MV-4-11 (cell line): ENCODE results near the gene ATP8A2.
"Not testable (repeated sequence)": the region's sequence is repeated elsewhere in the genome, so short reads cannot be mapped to it uniquely, and the experiment has no call there.

ENCODE experiments used
- DNase-seq: peaks from one replicate; lab custom pipeline; 2025; lab: John Stamatoyannopoulos, UW

ATP8A2 gene

GRCh38 chr13:26038931-26039475, 667.2 kb downstream of the ATP8A2 start:
- no peak for DNase-seq

- no peak for DNase-seq
These were observed 669.7 kb downstream of the ATP8A2 start for GRCh38 chr13:26041444-26041843.

- no peak for DNase-seq
These were observed 671.0 kb downstream of the ATP8A2 start for GRCh38 chr13:26042785-26043184.

GRCh38 chr13:26045142-26045541, 673.4 kb downstream of the ATP8A2 start:
- no peak for DNase-seq

GRCh38 chr13:26046639-26047038, 674.9 kb downstream of the ATP8A2 start:
- DNase-seq, result no peak

GRCh38 chr13:26047040-26047439, 675.3 kb downstream of the ATP8A2 start:
- DNase-seq, result no peak

- no peak for DNase-seq
These were observed 677.0 kb downstream of the ATP8A2 start for GRCh38 chr13:26048741-26049140.

- DNase-seq, result no peak
These were observed 678.9 kb downstream of the ATP8A2 start for GRCh38 chr13:26050568-26051230.

- no peak for DNase-seq
These were observed 679.5 kb downstream of the ATP8A2 start for GRCh38 chr13:26051231-26051656.

GRCh38 chr13:26051657-26052311, 680.0 kb downstream of the ATP8A2 start, which contains the start of gene SHISA2:
SHISA2 (minus strand) TSS chr13:26052016; CDS start chr13:26050975, 1,041 bp downstream.
- no peak for DNase-seq

GRCh38 chr13:26052337-26052736, 680.6 kb downstream of the ATP8A2 start:
- DNase-seq, result no peak

GRCh38 chr13:26053418-26053980, 681.7 kb downstream of the ATP8A2 start:
- peak; percentile 52 for DNase-seq

- no peak for DNase-seq
These were observed 683.1 kb downstream of the ATP8A2 start for GRCh38 chr13:26054896-26055295.

- DNase-seq, result no peak
These were observed 686.9 kb downstream of the ATP8A2 start for GRCh38 chr13:26058704-26059103.

GRCh38 chr13:26060357-26060756, 688.6 kb downstream of the ATP8A2 start:
- no peak for DNase-seq

- DNase-seq, result no peak
These were observed 689.5 kb downstream of the ATP8A2 start for GRCh38 chr13:26061256-26061655.

- DNase-seq, result peak; percentile 18
These were observed 690.2 kb downstream of the ATP8A2 start for GRCh38 chr13:26061947-26062346.

- peak; percentile 43 for DNase-seq
These were observed 691.2 kb downstream of the ATP8A2 start for GRCh38 chr13:26062853-26063444.

- DNase-seq, result not testable (repeated sequence)
These were observed 694.7 kb downstream of the ATP8A2 start for GRCh38 chr13:26066492-26066891.

GRCh38 chr13:26067601-26068000, 695.8 kb downstream of the ATP8A2 start:
- no peak for DNase-seq

- DNase-seq, result not testable (repeated sequence)
These were observed 696.6 kb downstream of the ATP8A2 start for GRCh38 chr13:26068372-26068771.

- DNase-seq, result not testable (repeated sequence)
These were observed 697.9 kb downstream of the ATP8A2 start for GRCh38 chr13:26069642-26070041.

GRCh38 chr13:26071691-26072090, 699.9 kb downstream of the ATP8A2 start:
- DNase-seq, result no peak
